GM04504 (cell line): ENCODE measurements around the gene NEK9.
A peak's percentile ranks its signal among the peaks of the same experiment; 100 is the strongest.
"Not testable (repeated sequence)": the region's sequence is repeated elsewhere in the genome, so short reads cannot be mapped to it uniquely, and the experiment has no call there.

ENCODE experiments used
- DNase-seq: peaks from one replicate; pipeline ENCODE4 v3.0.0-alpha.2; 2012; ENCODE audit warnings: low read depth

Gene NEK9

DNA sequence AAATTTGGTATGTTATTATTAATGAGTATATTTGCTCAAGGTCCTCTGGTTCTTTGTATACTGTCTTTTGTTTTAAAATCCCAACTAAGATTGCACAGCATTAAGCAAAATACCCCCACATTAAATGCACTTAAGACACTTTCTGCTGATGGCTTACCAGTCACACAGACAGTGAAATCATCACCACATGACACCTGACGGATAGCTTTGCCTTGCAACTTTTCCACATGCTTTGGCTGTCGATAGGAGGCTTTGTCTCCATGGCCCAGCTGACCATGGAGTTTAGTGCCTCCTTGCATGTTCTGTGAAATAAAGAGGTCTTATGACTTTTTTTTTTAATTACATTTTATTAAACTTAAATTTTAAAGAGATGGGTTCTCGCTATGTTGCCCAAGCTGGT lies 19.7 kb downstream of the NEK9 start:
- DNase-seq = no peak

DNA sequence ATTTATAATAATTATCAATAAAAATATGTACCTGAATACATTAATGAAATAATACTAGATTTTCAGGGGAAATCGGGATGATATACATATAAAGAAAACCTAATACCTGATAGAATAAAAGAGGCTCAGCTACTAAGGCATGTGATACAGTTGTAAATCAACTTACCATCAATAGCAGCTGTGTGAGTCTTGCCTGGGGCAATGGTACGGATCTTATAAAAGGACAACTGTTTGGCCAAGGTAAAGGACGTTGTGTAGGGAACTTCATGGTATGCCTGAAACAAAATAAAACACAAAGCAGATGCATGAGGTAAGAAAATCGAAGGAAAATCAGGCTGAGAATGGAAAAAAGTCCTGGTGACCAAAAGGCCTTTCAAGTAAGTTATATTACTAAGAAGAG lies 25.4 kb downstream of the NEK9 start:
- DNase-seq = no peak

- no peak for DNase-seq
Measured at GRCh38 chr14:75098682-75099081, 28.2 kb downstream of the NEK9 start.

DNA sequence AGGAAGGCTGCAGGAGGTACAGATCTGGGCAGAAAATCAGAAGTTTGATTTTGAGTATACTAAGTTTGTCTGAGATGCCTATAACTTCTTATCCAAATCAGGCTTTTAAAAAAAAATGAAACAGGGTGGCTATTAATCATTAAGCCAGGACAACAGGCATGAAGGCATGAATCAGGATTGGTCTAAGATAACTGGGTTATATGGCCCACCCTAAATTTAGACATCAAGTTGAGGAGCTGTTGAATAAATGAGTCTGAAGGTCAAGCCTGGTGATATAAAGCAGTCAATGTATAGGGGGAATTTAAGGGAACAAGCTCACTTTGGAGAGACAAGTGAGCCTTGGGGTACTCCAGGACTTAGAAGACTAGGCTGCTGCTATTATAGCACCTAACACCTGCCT lies 28.6 kb downstream of the NEK9 start:
- no peak for DNase-seq

DNA sequence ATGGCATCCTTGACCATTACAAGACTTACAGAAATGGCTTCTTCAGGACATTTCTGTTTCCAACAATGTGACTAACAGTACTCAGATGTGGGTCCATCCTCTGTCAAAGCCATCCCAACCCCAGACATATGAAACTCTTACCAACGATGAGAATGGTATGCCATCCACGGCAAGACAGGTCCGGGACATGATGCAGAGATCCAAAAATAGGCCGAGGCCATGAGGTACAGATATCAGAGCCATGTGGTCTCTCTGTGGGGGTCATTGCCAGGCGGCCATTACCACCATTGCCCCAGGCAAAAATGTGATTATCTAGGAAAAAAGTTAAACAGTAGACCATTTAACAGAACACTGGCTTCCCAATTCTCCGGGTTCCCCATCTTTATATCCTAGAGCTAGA lies 29.9 kb downstream of the NEK9 start:
- DNase-seq = no peak

DNA sequence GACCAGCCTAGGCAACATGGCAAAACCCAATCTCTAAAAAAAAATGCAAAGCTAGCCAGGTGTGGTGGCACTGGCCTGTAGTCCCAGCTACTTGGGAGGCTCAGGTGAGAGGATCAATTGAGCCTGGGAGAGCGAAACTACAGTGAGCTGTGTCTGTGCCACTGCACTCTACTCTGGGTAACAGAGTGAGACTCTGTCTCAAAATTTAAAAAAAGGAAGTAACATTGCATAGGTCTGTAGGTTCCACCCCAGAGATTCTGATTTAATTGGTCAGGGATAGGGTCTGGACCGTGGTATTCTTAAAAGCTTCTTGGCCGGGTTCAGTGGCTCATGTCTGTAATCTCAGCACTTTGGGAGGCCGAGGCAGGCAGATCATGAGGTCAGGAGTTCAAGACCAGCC lies 31.2 kb downstream of the NEK9 start:
- DNase-seq = no peak

DNA sequence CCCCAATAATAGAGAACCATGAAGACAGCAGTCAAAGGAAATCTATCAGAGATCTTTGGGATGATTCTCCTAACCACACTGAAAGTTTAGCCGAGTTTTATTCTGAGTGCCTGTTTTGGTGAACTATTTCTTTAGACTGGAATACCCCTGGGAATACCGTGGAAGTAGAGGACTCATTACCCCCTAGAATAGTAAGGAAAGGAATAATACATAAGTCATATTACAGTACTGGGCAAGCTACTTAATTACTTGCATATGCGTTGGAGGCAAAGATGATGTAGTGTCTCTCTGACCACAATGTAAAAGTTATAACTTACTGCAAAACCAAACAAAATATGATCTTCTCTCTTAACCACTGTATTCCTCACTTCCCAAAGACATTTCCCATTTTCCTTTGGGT lies 32.0 kb downstream of the NEK9 start:
- no peak for DNase-seq

GRCh38 chr14:75092698-75093097 lies 34.1 kb downstream of the NEK9 start:
- no peak for DNase-seq

DNA sequence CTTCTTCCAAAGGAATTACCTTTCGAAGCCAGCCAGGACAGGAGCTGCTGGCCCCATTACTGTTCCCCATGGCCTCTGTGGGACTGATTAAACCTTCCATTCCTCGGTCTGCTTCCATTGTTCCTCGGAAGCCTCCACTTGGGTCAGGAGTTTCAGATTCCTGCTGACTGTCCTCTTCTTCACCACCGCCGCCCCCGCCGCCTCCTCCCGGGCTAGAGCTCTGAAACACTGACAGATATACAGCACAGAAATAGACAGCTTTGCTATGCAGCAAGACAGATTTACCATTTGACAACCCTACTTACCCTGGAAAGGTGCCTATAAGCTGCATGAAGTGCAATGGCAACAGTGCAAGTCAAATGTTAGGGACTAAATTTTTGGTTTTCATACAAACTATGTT lies 35.6 kb downstream of the NEK9 start:
- no peak for DNase-seq

GRCh38 chr14:75090353-75090752 lies 36.5 kb downstream of the NEK9 start:
- no peak for DNase-seq

DNA sequence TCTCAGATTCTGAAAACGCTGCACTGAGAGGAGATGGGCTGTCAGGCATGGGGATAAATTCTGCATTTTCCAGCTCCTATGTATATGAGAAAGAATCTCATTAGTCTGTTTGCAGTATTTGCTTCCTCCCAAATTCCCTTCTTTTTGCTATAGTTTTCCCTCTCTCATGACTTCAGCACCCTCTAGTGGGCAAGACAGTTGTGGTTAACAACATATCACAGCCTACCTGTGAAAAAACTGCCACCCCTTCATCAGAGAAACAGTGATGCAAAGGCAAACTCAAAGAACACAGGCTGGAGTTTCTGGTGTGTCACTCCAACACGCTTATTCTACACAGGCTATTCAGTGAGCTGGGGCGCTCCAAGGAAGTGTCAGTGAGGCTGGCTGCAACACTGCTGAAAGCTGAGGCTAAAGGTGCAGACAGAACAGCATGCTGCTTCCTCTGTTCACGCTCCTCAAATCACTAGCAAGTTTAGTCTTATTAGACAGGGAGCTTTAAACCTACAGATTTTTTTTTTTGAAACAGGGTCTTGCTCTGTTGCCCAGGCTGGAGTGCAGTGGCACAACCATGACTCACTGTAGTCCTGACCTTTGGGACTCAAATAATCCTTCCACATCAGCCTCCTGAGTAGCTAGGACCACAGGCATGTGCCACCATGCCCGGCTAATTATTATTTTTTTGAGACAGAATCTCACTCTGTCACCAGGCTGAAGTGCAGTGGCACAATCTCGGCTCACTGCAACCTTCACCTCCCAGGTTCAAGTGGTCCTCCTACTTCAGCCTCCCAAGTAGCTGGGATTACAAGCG lies 38.1 kb downstream of the NEK9 start:
- DNase-seq = peak; percentile 29

- no peak for DNase-seq
Measured at GRCh38 chr14:75088153-75088552, 38.7 kb downstream of the NEK9 start.

- DNase-seq = no peak
Measured at GRCh38 chr14:75084513-75084912, 42.3 kb downstream of the NEK9 start.

DNA sequence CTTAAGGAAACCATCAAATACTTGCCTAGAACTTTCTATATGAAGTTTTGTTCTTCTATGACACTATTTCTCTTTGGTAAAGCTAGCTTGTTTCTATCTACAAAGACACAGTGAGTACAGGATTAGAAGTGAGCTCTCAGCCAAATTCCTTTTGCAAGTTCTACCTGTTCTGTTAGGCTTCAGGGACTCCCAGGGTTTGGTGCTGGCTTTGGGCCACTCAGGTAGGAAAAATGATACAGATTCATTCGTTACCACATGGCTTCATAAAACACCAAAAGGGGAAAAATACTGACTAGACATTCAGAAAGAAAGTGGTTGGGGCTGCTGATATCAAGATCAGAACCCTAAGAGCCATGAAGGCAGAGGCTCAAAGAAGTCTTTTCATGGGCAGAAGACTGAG lies 43.6 kb downstream of the NEK9 start:
- DNase-seq = no peak

GRCh38 chr14:75081660-75082229 lies 45.1 kb downstream of the NEK9 start:
- no peak for DNase-seq

DNA sequence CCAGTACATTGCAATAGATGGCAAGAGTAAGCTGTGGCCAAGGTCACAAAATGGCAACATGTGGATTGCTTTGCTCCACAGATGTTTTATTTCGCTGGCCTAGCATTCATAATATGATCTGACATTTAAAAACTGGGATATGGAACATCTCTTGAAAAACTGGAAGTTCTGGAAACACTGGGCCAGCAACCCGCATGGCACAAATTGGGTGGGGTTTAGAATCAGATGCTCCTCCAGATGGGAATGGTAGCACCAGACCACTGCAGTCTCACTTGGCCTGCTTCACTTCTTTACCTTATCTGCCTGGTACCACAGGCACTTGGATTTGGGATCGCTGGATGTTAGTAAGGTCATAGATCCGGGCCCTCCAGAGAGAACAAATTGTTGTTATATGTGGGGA lies 47.3 kb downstream of the NEK9 start:
- no peak for DNase-seq

DNA sequence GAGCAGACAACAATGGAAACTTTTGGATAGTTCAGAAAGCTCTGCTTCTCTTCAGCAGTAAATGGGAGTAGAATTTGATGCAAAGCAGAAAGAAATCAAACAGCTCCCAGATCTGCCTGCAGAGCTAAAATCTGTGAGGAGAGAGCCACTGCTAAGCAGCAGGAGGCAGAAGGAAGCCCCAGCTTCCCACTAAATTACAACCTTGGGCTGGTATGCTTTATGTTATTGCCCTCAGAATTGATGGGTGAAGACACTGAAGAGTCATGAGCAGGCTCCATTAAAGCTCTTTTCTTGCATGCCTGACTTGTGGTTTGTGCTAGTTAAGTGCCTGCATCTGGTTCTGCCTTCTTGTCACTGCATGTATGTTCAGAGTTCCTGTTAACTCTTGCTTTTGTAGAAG lies 49.1 kb downstream of the NEK9 start:
- DNase-seq = no peak

DNA sequence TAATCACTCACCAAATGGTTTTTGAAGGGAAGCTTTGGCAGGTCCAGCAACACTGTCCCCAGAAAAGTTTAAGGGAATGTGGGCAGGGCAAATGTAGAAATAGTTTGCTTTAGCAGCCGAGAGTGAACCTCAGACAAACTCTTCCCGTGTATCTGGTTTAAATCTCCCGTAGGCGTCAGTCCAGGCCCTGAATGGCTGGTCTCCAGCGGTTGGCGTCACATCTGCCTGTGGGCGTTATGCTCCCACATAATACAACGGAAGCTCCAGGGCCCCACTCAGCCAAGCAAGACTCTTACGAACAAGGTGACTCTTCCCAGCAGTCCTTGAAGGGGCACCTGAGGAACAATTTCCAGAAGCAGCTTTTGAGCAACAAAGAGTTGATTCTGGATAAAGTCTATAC lies 56.5 kb downstream of the NEK9 start:
- no peak for DNase-seq

GRCh38 chr14:75069811-75070145 lies 57.1 kb downstream of the NEK9 start:
- no peak for DNase-seq

DNA sequence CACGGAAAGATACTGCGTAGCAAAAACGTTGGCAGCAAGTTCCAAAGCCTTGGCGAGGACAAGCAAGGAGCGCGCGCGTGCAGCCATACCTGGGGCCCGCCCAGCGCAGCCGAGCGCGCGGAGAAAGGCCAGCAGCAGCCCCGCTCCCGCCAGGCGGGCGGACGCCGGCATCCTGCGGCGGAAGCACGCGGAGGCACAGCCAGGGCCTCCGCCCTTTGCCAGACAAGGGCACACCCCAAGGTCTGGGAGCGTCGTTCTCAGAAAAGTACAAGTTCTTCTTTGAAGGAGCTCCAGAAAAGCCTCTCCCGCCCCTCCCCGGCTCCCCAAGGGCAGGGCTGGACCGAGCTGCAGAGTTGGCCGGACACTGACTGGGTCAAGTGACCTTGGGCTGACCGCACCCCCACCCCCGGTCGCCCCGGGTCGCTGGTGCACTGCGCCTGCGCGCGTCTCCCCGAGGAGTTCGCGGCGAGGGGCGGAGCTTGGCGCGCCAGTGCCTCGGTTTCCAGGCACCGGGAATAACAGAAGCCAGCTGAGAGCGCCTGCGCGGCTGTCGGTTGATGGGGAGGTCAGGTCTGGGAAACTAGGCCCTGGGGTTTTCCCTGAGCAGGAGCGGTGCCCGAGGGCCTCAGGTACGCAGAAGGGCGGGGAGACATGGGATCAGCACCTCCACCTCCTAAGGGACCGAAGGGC lies 57.6 kb downstream of the NEK9 start, which contains the start of gene ZC2HC1C:
Gene ZC2HC1C (plus strand): TSS at position 521 of the 690 bp plus-strand sequence. CDS start 933 bp downstream, outside the sequence.
- peak; percentile 73 for DNase-seq

DNA sequence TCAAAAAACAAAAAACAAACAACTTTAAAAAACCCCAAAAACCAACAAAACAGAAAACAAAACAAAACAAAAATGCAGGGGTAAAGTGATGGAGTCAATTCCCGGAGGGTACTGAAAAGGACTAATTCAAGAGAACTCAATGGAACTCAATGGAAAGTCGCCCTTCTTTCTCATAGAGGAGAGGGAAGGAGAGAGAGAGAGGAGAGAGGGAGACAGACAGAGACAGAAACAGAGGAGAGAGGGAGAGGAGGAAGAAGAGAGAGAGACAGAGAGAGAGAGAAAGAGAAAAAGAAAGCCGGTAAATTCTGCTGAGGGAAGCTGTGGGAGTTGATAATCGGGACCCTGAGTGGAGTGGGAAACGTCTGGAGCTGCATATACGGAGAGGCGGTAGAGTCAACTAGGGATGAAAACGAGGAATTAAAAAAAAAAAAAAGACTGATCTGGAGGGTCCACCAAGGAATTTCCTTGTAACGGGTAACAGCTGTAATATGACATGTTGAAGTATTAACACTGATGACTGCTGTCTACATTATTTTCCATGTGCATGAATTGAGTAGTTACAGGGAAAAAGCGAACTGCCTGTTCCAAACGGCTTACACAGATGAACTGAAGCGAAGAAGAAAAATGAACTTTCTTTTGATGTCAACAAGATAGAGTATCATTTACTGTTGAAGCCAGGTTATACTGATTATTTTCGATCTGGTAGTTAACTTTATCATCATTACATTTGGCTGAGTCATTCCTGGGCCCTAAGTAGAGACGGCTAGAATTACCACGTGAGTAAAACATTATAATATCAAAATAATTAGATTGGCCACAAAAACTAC lies 58.3 kb downstream of the NEK9 start:
- no peak for DNase-seq

GRCh38 chr14:75067765-75068164 lies 59.1 kb downstream of the NEK9 start:
- not testable (repeated sequence) for DNase-seq

- no peak for DNase-seq
Measured at GRCh38 chr14:75067212-75067611, 59.6 kb downstream of the NEK9 start.
